ENCODE measurements around the gene PRM1.

Gene PRM1

DNA sequence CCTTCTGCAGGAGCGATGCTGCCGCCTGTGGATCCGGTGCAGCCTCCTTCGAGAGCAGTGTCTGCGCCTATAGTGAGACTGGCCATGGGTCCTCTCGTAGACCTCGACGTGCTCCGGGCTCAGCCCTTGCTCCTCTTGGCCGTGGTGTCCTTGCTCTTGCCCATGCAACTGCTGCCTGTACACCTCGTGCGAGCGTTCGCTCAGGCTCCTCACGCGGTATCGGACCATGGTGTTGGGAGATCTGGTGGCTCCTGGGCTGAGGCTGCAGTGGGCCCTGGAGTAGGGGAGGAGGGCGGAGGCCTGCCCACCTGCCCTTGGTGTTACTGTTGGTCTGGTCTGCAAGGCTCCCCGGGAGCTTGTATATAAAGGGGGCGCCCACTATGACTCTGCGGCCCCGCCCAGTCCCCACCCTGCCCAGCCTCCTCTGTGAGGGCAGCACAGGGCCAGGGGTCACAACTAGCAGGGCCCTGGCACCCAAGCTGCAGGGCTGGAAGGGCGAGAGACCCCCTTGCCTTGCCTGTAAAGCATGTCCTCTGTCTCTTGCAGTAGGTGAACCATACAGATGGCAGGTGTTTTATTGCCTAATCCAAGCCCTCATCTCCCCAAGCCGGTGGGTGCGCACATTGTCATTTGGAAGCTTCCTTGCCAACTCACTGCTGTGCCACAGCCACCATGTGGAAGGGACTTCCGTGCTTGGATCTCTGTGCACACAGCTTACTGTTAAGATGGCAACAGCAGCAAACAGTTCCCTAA is 4.8 kb downstream of the PRM1 start, which contains the start of gene PRM2:
PRM2 (minus strand) TSS at position 338 of the 753 bp plus-strand sequence; CDS start at position 228, 110 bp downstream.
- Histone ChIP-seq H3K4me1 (ENCODE audit: control extremely low read depth in 1 of 4, control insufficient read depth in 4 of 4, insufficient read depth in 4 of 4, low read length in 3 of 4) (peaks cover 5 to 12% (median 10%) of the 10 kb centered on the region in 4 experiments), H3K36me3 (ENCODE audit: control insufficient read depth in 4 of 4, insufficient read depth in 4 of 4, low read length in 3 of 4) (no peaks in the 10 kb centered on the region), H3K27me3 (replicated peaks in 2 of 5; ENCODE audit: control insufficient read depth in 4 of 5, insufficient read depth in 5 of 5, low read length in 4 of 5) (no peaks in the 10 kb centered on the region), H3K4me3 (ENCODE audit: control insufficient read depth in 1 of 7, extremely low read depth in 1 of 7, insufficient read depth in 4 of 7, low read depth in 2 of 7, low read length in 6 of 7) (no peak within 1 kb of the TSS), H3K27ac (ENCODE audit: insufficient read depth in 1 of 2, low read depth in 1 of 2, low read length in 2 of 2, poor library complexity in 1 of 2, severe bottlenecking in 2 of 2) (no peak within 1 kb of the TSS), H3K9me3 (ENCODE audit: control extremely low read depth in 1 of 5, control insufficient read depth in 4 of 5, insufficient read depth in 2 of 5, low read depth in 1 of 5, low read length in 4 of 5) (no peaks in the 10 kb centered on the region)
- ChIA-PET CTCF (interaction anchor here (0.5 to 1.6 kb wide), 2 partner anchors 19 to 317 kb away, joined by 3 to 5 read pairs; partner anchors contain the start of gene SOCS1), POLR2A (no interaction called here)
- WGBS (ENCODE audit: insufficient coverage) = 98% methylated on average over 26 of the region's 26 CpGs
- no peak for DNase-seq

DNA sequence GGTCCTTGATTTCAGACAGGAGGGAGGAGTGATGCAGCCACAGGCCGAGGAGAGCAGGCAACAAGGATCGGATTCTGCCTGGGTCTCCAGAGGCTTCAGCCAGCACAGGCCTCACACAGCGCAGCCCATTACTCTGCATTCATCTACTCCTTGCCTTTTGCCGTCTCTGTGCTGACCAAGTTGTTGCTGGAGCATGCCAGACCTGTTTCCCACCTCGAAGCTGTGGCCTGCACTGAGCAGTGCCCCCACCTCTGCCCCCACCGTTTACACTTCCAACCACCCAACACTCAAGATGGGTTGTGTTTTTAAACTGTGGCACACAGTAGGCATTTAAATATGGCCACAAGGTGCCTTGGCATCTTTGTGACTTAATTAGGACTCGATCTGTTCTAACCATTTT is 6.2 kb downstream of the PRM1 start:
- Histone ChIP-seq H3K4me3 (ENCODE audit: control insufficient read depth in 1 of 7, extremely low read depth in 1 of 7, insufficient read depth in 4 of 7, low read depth in 2 of 7, low read length in 6 of 7) (no peak overlapping the region), H3K27ac (ENCODE audit: insufficient read depth in 1 of 2, low read depth in 1 of 2, low read length in 2 of 2, poor library complexity in 1 of 2, severe bottlenecking in 2 of 2) (no peak overlapping the region), H3K9me3 (ENCODE audit: control extremely low read depth in 1 of 5, control insufficient read depth in 4 of 5, insufficient read depth in 2 of 5, low read depth in 1 of 5, low read length in 4 of 5) (no peaks in the 10 kb centered on the region), H3K27me3 (replicated peaks in 2 of 5; ENCODE audit: control insufficient read depth in 4 of 5, insufficient read depth in 5 of 5, low read length in 4 of 5) (no peaks in the 10 kb centered on the region), H3K36me3 (ENCODE audit: control insufficient read depth in 4 of 4, insufficient read depth in 4 of 4, low read length in 3 of 4) (no peaks in the 10 kb centered on the region), H3K4me1 (ENCODE audit: control extremely low read depth in 1 of 4, control insufficient read depth in 4 of 4, insufficient read depth in 4 of 4, low read length in 3 of 4) (peaks cover 5 to 12% (median 10%) of the 10 kb centered on the region in 4 experiments)
- CTCF ChIA-PET = interaction anchor here (0.9 kb wide), 1 partner anchor 9 kb away, joined by 4 read pairs; no protein-coding TSS in a partner anchor
- no peak for DNase-seq
- 98% methylated on average over 7 of the region's 7 CpGs for WGBS (ENCODE audit: insufficient coverage)
- POLR2A ChIA-PET = interaction anchor here (1.0 kb wide), 1 partner anchor 309 kb away, joined by 4 read pairs; no protein-coding TSS in a partner anchor

DNA sequence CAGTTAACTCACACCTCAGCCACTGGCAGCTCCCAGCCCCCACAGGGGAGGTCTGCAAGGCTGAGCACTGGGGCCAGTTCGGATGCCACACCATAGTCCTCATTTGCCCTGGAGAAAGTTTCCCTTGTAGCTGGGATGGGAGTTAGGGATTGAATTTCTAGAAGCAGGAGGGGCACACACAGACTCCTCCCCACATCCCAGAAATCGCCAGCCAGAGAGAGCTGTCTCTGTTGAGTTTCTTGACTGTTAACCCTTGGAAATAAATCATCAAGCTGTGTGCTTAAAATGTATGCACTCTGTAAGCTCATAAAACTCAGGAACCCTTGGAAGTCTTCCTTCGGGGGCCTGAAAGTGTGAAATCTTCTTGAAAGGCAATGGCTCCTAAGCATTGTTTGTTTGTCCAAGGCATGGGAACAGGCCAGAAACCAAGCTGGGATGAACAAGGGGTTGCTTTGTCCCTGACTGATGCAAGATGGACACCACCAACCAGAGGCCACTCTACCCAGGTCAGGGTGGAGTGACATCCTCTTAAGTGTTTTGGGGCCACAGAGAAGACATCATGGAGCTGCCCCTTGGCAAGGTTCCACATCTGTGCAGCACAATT is 7.3 kb downstream of the PRM1 start:
- 93% methylated on average over 1 of the region's 3 CpGs for WGBS (ENCODE audit: insufficient coverage)
- POLR2A ChIA-PET = interaction anchor here (0.6 to 1.0 kb wide), 5 partner anchors 10 to 308 kb away, joined by 3 to 4 read pairs (median 3); partner anchors contain the start of gene SOCS1
- H3K4me1 ChIP-seq (ENCODE audit: control extremely low read depth in 1 of 4, control insufficient read depth in 4 of 4, insufficient read depth in 4 of 4, low read length in 3 of 4) = peaks cover 0 to 2% (median 1%) of the 10 kb centered on the region in 4 experiments
- H3K4me3 ChIP-seq (ENCODE audit: control insufficient read depth in 1 of 7, extremely low read depth in 1 of 7, insufficient read depth in 4 of 7, low read depth in 2 of 7, low read length in 6 of 7) = no peak overlapping the region
- H3K27ac ChIP-seq (ENCODE audit: insufficient read depth in 1 of 2, low read depth in 1 of 2, low read length in 2 of 2, poor library complexity in 1 of 2, severe bottlenecking in 2 of 2) = no peak overlapping the region
- H3K27me3 ChIP-seq (replicated peaks in 2 of 5; ENCODE audit: control insufficient read depth in 4 of 5, insufficient read depth in 5 of 5, low read length in 4 of 5) = no peaks in the 10 kb centered on the region
- no peaks in the 10 kb centered on the region for H3K36me3 ChIP-seq (ENCODE audit: control insufficient read depth in 4 of 4, insufficient read depth in 4 of 4, low read length in 3 of 4)
- DNase-seq = no peak
- CTCF ChIA-PET = interaction anchor here (0.7 to 2.3 kb wide), 5 partner anchors 11 to 1457 kb away, joined by 3 to 13 read pairs (median 3); no protein-coding TSS in a partner anchor
- no peaks in the 10 kb centered on the region for H3K9me3 ChIP-seq (ENCODE audit: control extremely low read depth in 1 of 5, control insufficient read depth in 4 of 5, insufficient read depth in 2 of 5, low read depth in 1 of 5, low read length in 4 of 5)

DNA sequence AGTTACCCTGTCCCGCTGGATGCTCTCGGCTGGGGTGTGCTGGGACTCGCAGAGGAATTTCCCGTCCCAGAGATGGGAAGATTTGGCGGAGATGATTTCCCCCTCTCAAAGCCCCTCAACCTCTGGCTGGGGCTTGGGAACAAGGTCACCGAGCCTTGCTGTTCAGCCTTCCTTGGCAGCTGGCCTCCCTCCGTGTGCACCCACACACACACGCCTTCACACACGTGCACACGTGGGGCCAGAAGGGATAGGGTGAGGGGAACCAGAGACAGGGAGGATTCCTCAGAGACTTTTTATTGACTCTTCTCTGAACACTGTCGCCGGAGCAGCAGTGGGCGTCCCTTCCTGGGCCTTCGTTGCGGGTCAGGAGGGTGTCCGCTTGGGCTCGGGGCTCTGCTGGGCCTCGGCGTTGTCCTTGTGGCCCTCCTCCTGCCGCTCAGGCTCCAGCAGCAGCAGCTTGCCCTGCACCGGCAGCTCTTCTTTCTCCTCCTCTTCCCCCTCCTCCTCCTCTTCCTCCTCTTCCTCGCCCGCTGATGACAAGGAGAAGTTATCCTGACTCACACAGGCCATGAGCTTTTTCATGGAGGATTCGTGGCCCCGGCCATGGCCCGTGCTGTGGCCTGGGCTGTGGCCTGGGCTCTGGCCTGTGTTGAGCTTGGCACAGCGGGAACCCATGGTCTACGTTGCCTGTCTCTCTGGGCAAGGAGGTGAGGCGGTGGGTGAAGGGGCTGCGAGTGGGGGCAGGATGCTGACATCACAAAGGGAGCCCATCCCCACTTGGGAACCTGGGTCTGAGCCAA is 8.0 kb downstream of the PRM1 start, which contains the start of gene PRM3:
PRM3 (minus strand) TSS at position 709 of the 800 bp plus-strand sequence; CDS start at position 675, 34 bp downstream.
- ChIA-PET POLR2A (interaction anchor here (0.6 to 1.0 kb wide), 2 partner anchors 12 to 188 kb away, joined by 3 read pairs; no protein-coding TSS in a partner anchor), CTCF (interaction anchor here (0.7 to 2.3 kb wide), 4 partner anchors 11 to 1458 kb away, joined by 3 to 13 read pairs (median 3); no protein-coding TSS in a partner anchor)
- WGBS (ENCODE audit: insufficient coverage) = 89% methylated on average over 26 of the region's 30 CpGs
- DNase-seq = no peak
- no peaks in the 10 kb centered on the region for H3K36me3 ChIP-seq (ENCODE audit: control insufficient read depth in 4 of 4, insufficient read depth in 4 of 4, low read length in 3 of 4)
- H3K27me3 ChIP-seq (replicated peaks in 2 of 5; ENCODE audit: control insufficient read depth in 4 of 5, insufficient read depth in 5 of 5, low read length in 4 of 5) = no peaks in the 10 kb centered on the region
- no peaks in the 10 kb centered on the region for H3K9me3 ChIP-seq (ENCODE audit: control extremely low read depth in 1 of 5, control insufficient read depth in 4 of 5, insufficient read depth in 2 of 5, low read depth in 1 of 5, low read length in 4 of 5)
- no peak within 1 kb of the TSS for H3K4me3 ChIP-seq (ENCODE audit: control insufficient read depth in 1 of 7, extremely low read depth in 1 of 7, insufficient read depth in 4 of 7, low read depth in 2 of 7, low read length in 6 of 7)
- no peaks in the 10 kb centered on the region for H3K4me1 ChIP-seq (ENCODE audit: control extremely low read depth in 1 of 4, control insufficient read depth in 4 of 4, insufficient read depth in 4 of 4, low read length in 3 of 4)
- no peak within 1 kb of the TSS for H3K27ac ChIP-seq (ENCODE audit: insufficient read depth in 1 of 2, low read depth in 1 of 2, low read length in 2 of 2, poor library complexity in 1 of 2, severe bottlenecking in 2 of 2)

DNA sequence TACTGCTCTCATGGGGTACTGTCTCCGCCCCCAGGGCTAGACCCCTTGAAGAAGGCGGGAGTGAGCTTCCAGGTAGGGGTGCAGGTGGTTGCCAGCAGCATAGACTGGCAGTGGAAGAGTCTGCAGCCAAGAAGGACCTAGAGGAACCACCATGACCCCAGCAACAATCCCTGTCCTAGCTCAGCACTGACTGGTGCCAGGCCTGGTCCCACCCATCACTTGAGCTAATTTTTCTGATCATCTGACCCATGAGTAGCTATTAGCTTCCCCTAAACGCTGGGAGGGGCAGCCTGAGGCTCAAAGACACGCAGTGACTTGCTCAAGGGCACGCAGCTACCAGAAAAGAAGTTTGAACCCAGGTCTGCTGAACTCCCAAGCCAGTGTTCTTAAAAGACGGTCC is 8.6 kb downstream of the PRM1 start:
- 92% methylated on average over 6 of the region's 6 CpGs for WGBS (ENCODE audit: insufficient coverage)
- no peaks in the 10 kb centered on the region for H3K27me3 ChIP-seq (replicated peaks in 2 of 5; ENCODE audit: control insufficient read depth in 4 of 5, insufficient read depth in 5 of 5, low read length in 4 of 5)
- CTCF ChIA-PET = interaction anchor here (1.0 to 7.4 kb wide), 3 partner anchors 9 to 15 kb away, joined by 4 to 39 read pairs (median 13); partner anchors contain the start of gene SOCS1

DNA sequence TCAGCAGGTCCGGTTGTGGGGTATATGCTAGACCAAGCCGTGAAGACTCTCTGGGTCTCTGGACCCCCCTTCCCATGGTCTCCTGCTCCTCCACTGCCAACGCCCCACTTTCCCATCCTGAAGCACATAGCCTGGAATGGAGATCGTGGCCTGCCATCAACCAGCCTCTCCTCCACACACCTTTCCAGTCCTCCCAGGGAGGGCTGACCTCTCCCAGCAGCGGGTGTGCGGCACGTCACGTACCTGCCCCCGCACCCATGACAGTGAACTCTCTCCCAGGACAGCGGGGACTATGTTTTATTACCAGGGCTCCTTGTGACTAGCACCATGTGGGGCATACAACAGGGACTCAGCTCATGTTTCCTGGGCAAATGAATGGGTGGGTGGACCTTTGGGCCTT is 9.5 kb downstream of the PRM1 start:
- H3K36me3 ChIP-seq (ENCODE audit: control insufficient read depth in 4 of 4, insufficient read depth in 4 of 4, low read length in 3 of 4) = no peaks in the 10 kb centered on the region
- H3K9me3 ChIP-seq (ENCODE audit: control extremely low read depth in 1 of 5, control insufficient read depth in 4 of 5, insufficient read depth in 2 of 5, low read depth in 1 of 5, low read length in 4 of 5) = no peaks in the 10 kb centered on the region
- ChIA-PET POLR2A (no interaction called here), CTCF (interaction anchor here (1.0 to 7.4 kb wide), 3 partner anchors 8 to 26 kb away, joined by 4 to 39 read pairs (median 4); partner anchors contain the start of gene SOCS1)
- no peak overlapping the region for H3K4me3 ChIP-seq (ENCODE audit: control insufficient read depth in 1 of 7, extremely low read depth in 1 of 7, insufficient read depth in 4 of 7, low read depth in 2 of 7, low read length in 6 of 7)
- no peak overlapping the region for H3K27ac ChIP-seq (ENCODE audit: insufficient read depth in 1 of 2, low read depth in 1 of 2, low read length in 2 of 2, poor library complexity in 1 of 2, severe bottlenecking in 2 of 2)
- 97% methylated on average over 10 of the region's 10 CpGs for WGBS (ENCODE audit: insufficient coverage)
- H3K27me3 ChIP-seq (replicated peaks in 2 of 5; ENCODE audit: control insufficient read depth in 4 of 5, insufficient read depth in 5 of 5, low read length in 4 of 5) = no peaks in the 10 kb centered on the region
- H3K4me1 ChIP-seq (ENCODE audit: control extremely low read depth in 1 of 4, control insufficient read depth in 4 of 4, insufficient read depth in 4 of 4, low read length in 3 of 4) = no peaks in the 10 kb centered on the region
- DNase-seq = no peak

More for the DNA sequence above, 8.6 kb downstream of the PRM1 start:
- no peak overlapping the region for H3K27ac ChIP-seq (ENCODE audit: insufficient read depth in 1 of 2, low read depth in 1 of 2, low read length in 2 of 2, poor library complexity in 1 of 2, severe bottlenecking in 2 of 2)
- H3K9me3 ChIP-seq (ENCODE audit: control extremely low read depth in 1 of 5, control insufficient read depth in 4 of 5, insufficient read depth in 2 of 5, low read depth in 1 of 5, low read length in 4 of 5) = no peaks in the 10 kb centered on the region
- no peak for DNase-seq
- no peak overlapping the region for H3K4me3 ChIP-seq (ENCODE audit: control insufficient read depth in 1 of 7, extremely low read depth in 1 of 7, insufficient read depth in 4 of 7, low read depth in 2 of 7, low read length in 6 of 7)
- H3K4me1 ChIP-seq (ENCODE audit: control extremely low read depth in 1 of 4, control insufficient read depth in 4 of 4, insufficient read depth in 4 of 4, low read length in 3 of 4) = no peaks in the 10 kb centered on the region
- POLR2A ChIA-PET = no interaction called here
- H3K36me3 ChIP-seq (ENCODE audit: control insufficient read depth in 4 of 4, insufficient read depth in 4 of 4, low read length in 3 of 4) = no peaks in the 10 kb centered on the region

Data from common myeloid progenitor, CD34-positive (primary cell).